Measurements from ENCODE around the gene ST6GALNAC1. TPM values are rescaled to one million over a fixed set of nuclear protein-coding genes. Genes with fewer than 3 reads are reported as not detected.

ST6GALNAC1 gene
- total and polyA plus RNA-seq, 4 donors, result 0.16 to 2.1 (median 0.21) TPM; not detected in 1

GRCh38 chr17:76683921-76684745, 40.6 kb upstream of the ST6GALNAC1 start (continued):
- TF ChIP-seq, protein P1, sequence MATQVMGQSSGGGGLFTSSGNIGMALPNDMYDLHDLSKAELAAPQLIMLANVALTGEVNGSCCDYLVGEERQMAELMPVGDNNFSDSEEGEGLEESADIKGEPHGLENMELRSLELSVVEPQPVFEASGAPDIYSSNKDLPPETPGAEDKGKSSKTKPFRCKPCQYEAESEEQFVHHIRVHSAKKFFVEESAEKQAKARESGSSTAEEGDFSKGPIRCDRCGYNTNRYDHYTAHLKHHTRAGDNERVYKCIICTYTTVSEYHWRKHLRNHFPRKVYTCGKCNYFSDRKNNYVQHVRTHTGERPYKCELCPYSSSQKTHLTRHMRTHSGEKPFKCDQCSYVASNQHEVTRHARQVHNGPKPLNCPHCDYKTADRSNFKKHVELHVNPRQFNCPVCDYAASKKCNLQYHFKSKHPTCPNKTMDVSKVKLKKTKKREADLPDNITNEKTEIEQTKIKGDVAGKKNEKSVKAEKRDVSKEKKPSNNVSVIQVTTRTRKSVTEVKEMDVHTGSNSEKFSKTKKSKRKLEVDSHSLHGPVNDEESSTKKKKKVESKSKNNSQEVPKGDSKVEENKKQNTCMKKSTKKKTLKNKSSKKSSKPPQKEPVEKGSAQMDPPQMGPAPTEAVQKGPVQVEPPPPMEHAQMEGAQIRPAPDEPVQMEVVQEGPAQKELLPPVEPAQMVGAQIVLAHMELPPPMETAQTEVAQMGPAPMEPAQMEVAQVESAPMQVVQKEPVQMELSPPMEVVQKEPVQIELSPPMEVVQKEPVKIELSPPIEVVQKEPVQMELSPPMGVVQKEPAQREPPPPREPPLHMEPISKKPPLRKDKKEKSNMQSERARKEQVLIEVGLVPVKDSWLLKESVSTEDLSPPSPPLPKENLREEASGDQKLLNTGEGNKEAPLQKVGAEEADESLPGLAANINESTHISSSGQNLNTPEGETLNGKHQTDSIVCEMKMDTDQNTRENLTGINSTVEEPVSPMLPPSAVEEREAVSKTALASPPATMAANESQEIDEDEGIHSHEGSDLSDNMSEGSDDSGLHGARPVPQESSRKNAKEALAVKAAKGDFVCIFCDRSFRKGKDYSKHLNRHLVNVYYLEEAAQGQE (IDR thresholded peaks at IDR 0.05), result no peak
- TF ChIP-seq FOXA2 (IDR thresholded peaks at IDR 0.05) (no peak), GABPA (IDR thresholded peaks at IDR 0.05 in 1 of 2, conservative IDR thresholded peaks at IDR 0.05 in 1 of 2) (no peak), YY1 (IDR thresholded peaks at IDR 0.05) (no peak), HNF4G (IDR thresholded peaks at IDR 0.05) (no peak), RAD21 (IDR thresholded peaks at IDR 0.05) (no peak), EGR1 (IDR thresholded peaks at IDR 0.05; ENCODE audit: low read depth in 2 of 2) (no peak), NR2F2 (IDR thresholded peaks at IDR 0.05) (no peak), TAF1 (conservative IDR thresholded peaks at IDR 0.05) (no peak), FOXA1 (IDR thresholded peaks at IDR 0.05) (no peak), JUND (IDR thresholded peaks at IDR 0.05) (no peak)

DNA sequence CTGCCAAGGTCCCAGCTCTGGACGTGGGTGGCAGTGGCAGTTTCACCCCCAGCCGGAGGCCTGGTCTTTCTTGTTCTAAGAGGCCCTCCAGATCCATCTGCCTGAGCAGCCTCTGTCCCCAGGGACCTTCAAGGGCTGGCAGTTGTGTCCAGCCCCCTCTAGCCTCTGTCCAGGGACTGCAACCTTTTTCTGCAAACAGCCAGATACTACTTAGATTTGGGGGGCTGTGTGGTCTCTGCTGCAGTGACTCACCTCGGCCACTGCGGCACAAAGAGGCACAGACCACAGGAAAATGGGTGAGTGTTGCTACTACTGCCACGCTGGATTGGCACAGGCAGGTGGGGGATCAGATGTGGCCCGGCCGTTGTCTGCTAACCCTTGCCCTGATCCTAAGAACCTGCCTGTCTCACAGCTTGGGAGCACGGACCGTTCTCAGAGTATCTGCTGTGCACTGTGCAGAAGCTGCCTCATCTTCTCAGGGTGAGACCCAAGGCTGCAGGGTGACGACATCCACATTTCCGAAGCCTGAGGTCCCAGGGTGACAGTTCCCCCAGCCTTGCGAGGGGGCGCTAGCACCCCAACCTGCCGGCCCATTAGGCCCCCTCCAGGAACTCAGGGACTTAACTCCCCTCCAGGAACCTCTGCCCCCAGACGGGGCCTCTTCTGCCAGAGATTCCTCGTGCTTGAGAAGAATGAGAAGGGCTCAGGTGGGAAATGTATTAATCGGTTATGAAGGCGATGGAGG, 39.6 kb upstream of the ST6GALNAC1 start:
- Histone ChIP-seq H3K27ac (ENCODE audit: low read depth in 1 of 2, low read length in 2 of 2) (no peak overlapping the region), H3K9me3 (ENCODE audit: control insufficient read depth in 4 of 4, low read length in 3 of 4) (no peaks in the 10 kb centered on the region), H3K4me1 (ENCODE audit: control insufficient read depth in 4 of 4, insufficient read depth in 4 of 4, low read length in 3 of 4) (no peaks in the 10 kb centered on the region), H3K27me3 (ENCODE audit: control insufficient read depth in 4 of 4, insufficient read depth in 4 of 4, low read length in 3 of 4) (no peaks in the 10 kb centered on the region), H3K36me3 (ENCODE audit: control insufficient read depth in 4 of 4, insufficient read depth in 3 of 4, low read depth in 1 of 4, low read length in 3 of 4) (no peaks in the 10 kb centered on the region), H3K4me3 (ENCODE audit: low read depth in 1 of 3, low read length in 3 of 3) (no peak overlapping the region), H3K9ac (ENCODE audit: low read depth in 1 of 2, low read length in 2 of 2) (no peak overlapping the region)
- TF ChIP-seq RXRA (IDR thresholded peaks at IDR 0.05) (no peak), TAF1 (conservative IDR thresholded peaks at IDR 0.05) (no peak), SP1 (IDR thresholded peaks at IDR 0.05) (no peak), FOXA2 (IDR thresholded peaks at IDR 0.05) (no peak), NR2F2 (IDR thresholded peaks at IDR 0.05) (no peak), ZBTB33 (IDR thresholded peaks at IDR 0.05) (no peak), RAD21 (IDR thresholded peaks at IDR 0.05) (no peak), EGR1 (IDR thresholded peaks at IDR 0.05; ENCODE audit: low read depth in 2 of 2) (no peak)
- TF ChIP-seq, protein P2, sequence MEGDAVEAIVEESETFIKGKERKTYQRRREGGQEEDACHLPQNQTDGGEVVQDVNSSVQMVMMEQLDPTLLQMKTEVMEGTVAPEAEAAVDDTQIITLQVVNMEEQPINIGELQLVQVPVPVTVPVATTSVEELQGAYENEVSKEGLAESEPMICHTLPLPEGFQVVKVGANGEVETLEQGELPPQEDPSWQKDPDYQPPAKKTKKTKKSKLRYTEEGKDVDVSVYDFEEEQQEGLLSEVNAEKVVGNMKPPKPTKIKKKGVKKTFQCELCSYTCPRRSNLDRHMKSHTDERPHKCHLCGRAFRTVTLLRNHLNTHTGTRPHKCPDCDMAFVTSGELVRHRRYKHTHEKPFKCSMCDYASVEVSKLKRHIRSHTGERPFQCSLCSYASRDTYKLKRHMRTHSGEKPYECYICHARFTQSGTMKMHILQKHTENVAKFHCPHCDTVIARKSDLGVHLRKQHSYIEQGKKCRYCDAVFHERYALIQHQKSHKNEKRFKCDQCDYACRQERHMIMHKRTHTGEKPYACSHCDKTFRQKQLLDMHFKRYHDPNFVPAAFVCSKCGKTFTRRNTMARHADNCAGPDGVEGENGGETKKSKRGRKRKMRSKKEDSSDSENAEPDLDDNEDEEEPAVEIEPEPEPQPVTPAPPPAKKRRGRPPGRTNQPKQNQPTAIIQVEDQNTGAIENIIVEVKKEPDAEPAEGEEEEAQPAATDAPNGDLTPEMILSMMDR (IDR thresholded peaks at IDR 0.05; ENCODE audit: low read depth, low read length, missing input control), result no peak
- TF ChIP-seq, protein P3, sequence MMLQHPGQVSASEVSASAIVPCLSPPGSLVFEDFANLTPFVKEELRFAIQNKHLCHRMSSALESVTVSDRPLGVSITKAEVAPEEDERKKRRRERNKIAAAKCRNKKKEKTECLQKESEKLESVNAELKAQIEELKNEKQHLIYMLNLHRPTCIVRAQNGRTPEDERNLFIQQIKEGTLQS (IDR thresholded peaks at IDR 0.05), result no peak
- WGBS, result 83% methylated on average over 18 of the region's 18 CpGs
- no peak for DNase-seq (ENCODE audit: low spot score)
